HG03432 (cell line): ENCODE results near the gene DPYSL4.

Source experiments
- ATAC-seq: cut with Tn5 transposase; IDR thresholded peaks from one replicate; pipeline ENCODE4 v1.9.1; 2021; ENCODE audit warnings: mild to moderate bottlenecking, moderate library complexity; ENCODE audit not compliant: unreplicated experiment

DPYSL4 gene

GRCh38 chr10:132193907-132194552 lies 7.3 kb downstream of the DPYSL4 start:
- no peak for ATAC-seq

- no peak for ATAC-seq
Observed at GRCh38 chr10:132194726-132195125, 8.0 kb downstream of the DPYSL4 start.

GRCh38 chr10:132195366-132196075 lies 8.8 kb downstream of the DPYSL4 start:
- ATAC-seq = no peak

- ATAC-seq = no peak
Observed at GRCh38 chr10:132196178-132197113, 9.7 kb downstream of the DPYSL4 start.

- ATAC-seq = no peak
Observed at GRCh38 chr10:132197271-132198067, 10.7 kb downstream of the DPYSL4 start.

GRCh38 chr10:132198068-132198370 lies 11.3 kb downstream of the DPYSL4 start:
- ATAC-seq = no peak

GRCh38 chr10:132198381-132199181 lies 11.8 kb downstream of the DPYSL4 start:
- ATAC-seq = no peak

GRCh38 chr10:132199268-132199853 lies 12.6 kb downstream of the DPYSL4 start:
- ATAC-seq = no peak

GRCh38 chr10:132199854-132200311 lies 13.1 kb downstream of the DPYSL4 start:
- ATAC-seq = no peak

- no peak for ATAC-seq
Observed at GRCh38 chr10:132200344-132201110, 13.8 kb downstream of the DPYSL4 start.

- no peak for ATAC-seq
Observed at GRCh38 chr10:132201111-132201969, 14.6 kb downstream of the DPYSL4 start.

- no peak for ATAC-seq
Observed at GRCh38 chr10:132202070-132202970, 15.6 kb downstream of the DPYSL4 start.

- ATAC-seq = no peak
Observed at GRCh38 chr10:132203256-132204077, 16.7 kb downstream of the DPYSL4 start.

- ATAC-seq = no peak
Observed at GRCh38 chr10:132204078-132204780, 17.5 kb downstream of the DPYSL4 start.

- no peak for ATAC-seq
Observed at GRCh38 chr10:132204781-132205473, 18.2 kb downstream of the DPYSL4 start.
